K562 treated with DMSO at 1 percent for 48 hours (cell line): Measurements from ENCODE around the gene TRAPPC12. TPM values are rescaled to one million over a fixed set of nuclear protein-coding genes. Genes with fewer than 3 reads are reported as not detected.

ENCODE experiments used
- total RNA-seq: library from RNA; unstranded; fragments of 300-600 nt; gene quantifications from 2 replicates; pipeline ENCODE4 v1.2.3, GENCODE V29; 2022; ENCODE audit warnings: low replicate concordance; ENCODE audit errors: extremely low read depth

TRAPPC12 gene
- total RNA-seq, result not detected in 2 replicates

GRCh38 chr2:3379647-3380534, at the start of gene TRAPPC12:
Gene TRAPPC12 (plus strand): TSS chr2:3379694. CDS start chr2:3387624, 7,930 bp downstream.

DNA sequence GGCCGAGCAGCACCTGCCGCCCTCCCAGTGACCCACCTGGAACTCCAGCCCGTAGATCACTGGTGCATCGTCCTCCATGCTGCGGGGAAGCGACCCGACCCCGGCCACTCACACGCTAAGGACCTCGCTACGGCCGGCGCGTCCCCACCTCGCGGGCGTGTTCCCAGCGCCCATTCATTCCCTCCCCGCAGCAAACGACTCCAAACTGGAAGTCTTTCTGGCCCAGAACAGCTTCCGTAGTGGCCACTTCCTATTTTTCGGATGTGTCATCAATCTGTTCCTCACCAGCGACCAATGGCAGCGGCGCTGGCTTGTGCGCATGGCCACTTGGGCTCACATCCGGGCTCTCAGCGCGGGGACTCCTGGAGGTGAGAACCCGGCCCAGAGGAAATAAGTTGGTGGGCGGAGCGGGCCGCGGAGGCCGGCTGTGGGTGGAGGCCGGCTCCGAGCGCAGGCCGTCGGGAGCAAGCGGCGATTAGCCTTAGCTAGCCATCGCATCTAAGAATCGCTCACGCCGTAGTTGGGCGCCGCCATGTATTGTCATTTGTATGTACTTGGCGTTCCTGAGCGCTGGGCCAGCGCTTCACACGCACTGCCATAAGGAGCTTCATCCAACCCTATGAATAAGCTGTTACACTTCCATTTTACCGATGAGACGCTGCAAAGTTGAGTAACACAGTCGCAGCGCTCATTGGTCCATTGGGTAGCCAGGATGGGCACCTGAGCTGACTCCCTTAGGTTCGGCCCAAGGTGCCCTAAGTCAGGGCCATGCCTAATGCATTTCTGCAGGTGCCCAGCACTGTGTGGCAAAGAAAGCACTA, 1.7 kb upstream of the TRAPPC12 start, which contains the start of gene EIPR1:
Gene EIPR1, minus strand, starts transcription at position 207 of the 821 bp plus-strand sequence. Its CDS starts 129 bp downstream, at position 78.

DNA sequence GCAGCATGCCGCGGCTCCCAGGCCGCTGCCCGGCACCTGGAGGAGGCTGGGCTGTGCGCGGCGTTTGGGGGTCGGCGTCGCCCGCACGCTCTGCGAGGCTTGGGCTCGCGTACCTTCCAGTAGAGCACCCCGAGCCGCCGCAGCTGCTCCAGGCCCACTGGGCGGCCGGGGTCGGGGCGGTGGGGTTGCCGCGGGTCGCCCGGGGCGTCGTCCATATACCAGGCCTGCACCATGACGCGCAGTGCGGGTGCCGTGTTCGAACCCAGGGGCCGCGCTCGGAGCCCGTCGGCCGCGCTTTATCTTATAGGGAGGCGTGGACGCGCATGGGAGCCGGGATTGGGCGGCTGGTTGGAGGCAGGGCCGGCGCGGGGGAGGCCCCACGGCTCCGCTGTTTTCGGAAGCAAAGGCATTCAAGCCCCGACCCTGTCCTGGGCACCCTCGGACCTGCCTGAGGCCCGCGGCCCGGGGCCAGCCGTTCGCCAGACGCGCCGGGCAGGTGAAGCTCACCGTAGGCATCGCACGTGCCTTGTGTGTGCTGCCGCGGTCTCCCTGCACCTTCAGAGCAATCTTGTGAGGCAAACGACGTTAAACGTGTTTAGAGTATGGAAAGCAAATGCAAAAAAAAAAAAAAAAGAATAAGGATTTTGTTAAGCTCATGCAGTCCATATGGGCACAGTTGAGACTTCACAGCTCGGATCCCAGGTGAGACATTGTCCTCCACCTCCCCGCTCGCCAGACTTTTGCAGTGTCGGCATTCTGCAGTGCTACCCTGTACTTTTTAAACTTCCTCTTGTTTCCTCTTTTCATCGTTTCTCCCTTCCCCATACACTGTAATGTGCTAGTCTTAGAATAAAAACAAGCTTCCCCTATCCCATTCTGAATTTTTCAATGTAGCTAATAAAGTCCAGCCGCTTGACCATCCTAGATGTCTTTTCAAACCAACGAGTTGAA, 140.0 kb downstream of the TRAPPC12 start, which contains the start of gene ADI1:
Gene ADI1, minus strand, starts transcription at position 277 of the 951 bp plus-strand sequence. Its CDS starts 44 bp downstream, at position 233.

Other genes with a start within 250 kb of the TRAPPC12 start
- not detected in 2 replicates for gene EIPR1, start 1.9 kb upstream of the TRAPPC12 start, total RNA-seq
- not detected in 2 replicates for gene ADI1, start 139.8 kb downstream of the TRAPPC12 start, total RNA-seq
- gene RNASEH1, start 178.6 kb downstream of the TRAPPC12 start, total RNA-seq, result not detected in 2 replicates
- gene RPS7, start 195.6 kb downstream of the TRAPPC12 start, total RNA-seq, result 1,745 TPM in 1 of 2 replicates, not detected in the other
- gene COLEC11, start 215.4 kb downstream of the TRAPPC12 start, total RNA-seq, result not detected in 2 replicates